SU-DHL-6 (cell line): Measurements from ENCODE around the gene TRIM23.

Experiments
- H2AFZ ChIP-seq: fragments of 200-600 bp; sonication (generic); 2 replicates; pipeline ENCODE4 v1.6.1; 2014; ENCODE audit warnings: low read depth, mild to moderate bottlenecking, moderate library complexity, mixed read lengths, antibody characterized with exemption, low read length; ENCODE audit not compliant: severe bottlenecking
- H3F3A ChIP-seq: fragments of 200-600 bp; shearing (Covaris generic); 2 replicates; pipeline ENCODE4 v1.6.0; 2016; ENCODE audit warnings: antibody characterized with exemption, mild to moderate bottlenecking; ENCODE audit not compliant: insufficient read depth
- H3K27ac ChIP-seq: fragments of 200-600 bp; sonication (generic); 2 replicates; pipeline ENCODE4 v1.5.1; 2016; ENCODE audit warnings: low read depth, mild to moderate bottlenecking, low read length, moderate library complexity, mixed read lengths
- H3K27me3 ChIP-seq: fragments of 200-600 bp; sonication (generic), shearing (Covaris generic); 2 replicates; pipeline ENCODE4 v1.6.0; 2014; ENCODE audit warnings: mild to moderate bottlenecking, low read length
- H3K36me3 ChIP-seq: fragments of 200-600 bp; sonication (generic); 2 replicates; pipeline ENCODE4 v1.6.1; 2014; ENCODE audit warnings: mild to moderate bottlenecking, low read length, mixed read lengths
- H3K4me2 ChIP-seq: fragments of 300-600, 200-600 bp; shearing (Covaris generic), sonication (generic); 2 replicates; pipeline ENCODE4 v1.6.0; 2014; ENCODE audit warnings: low read length, low read depth, mild to moderate bottlenecking; ENCODE audit not compliant: poor library complexity, severe bottlenecking
- H3K4me3 ChIP-seq: fragments of 200-600 bp; sonication (generic); 2 replicates; pipeline ENCODE4 v1.5.1; 2014; ENCODE audit warnings: antibody characterized with exemption, low read length, mild to moderate bottlenecking, mixed read lengths; ENCODE audit not compliant: insufficient read depth, poor library complexity, severe bottlenecking
- H3K79me2 ChIP-seq: fragments of 200-600 bp; sonication (generic); 2 replicates; pipeline ENCODE4 v1.6.1; 2014; ENCODE audit warnings: mild to moderate bottlenecking, low read length, moderate library complexity; ENCODE audit not compliant: insufficient read depth
- H3K9ac ChIP-seq: fragments of 200-600 bp; sonication (generic); 2 replicates; pipeline ENCODE4 v1.7.0; 2014; ENCODE audit warnings: mild to moderate bottlenecking, low read length
- H3K9me2 ChIP-seq: fragments of 200-600 bp; sonication (generic); replicated peaks from 2 replicates; pipeline ENCODE4 v1.6.1; 2014; ENCODE audit warnings: low read length; ENCODE audit not compliant: insufficient read depth
- H3K9me3 ChIP-seq: fragments of 200-600 bp; sonication (generic); 2 replicates; pipeline ENCODE4 v1.6.1; 2014; ENCODE audit warnings: low read length, mixed read lengths; ENCODE audit not compliant: insufficient read depth
- H4K20me1 ChIP-seq: fragments of 200-600 bp; sonication (generic); 2 replicates; pipeline ENCODE4 v1.6.1; 2014; ENCODE audit warnings: low read depth, mild to moderate bottlenecking, antibody characterized with exemption, low read length, moderate library complexity, mixed read lengths
- CTCF ChIP-seq: fragments of 200-600 bp; sonication (generic); IDR thresholded peaks from one replicate; pipeline ENCODE4 v1.5.1; 2017; ENCODE audit warnings: antibody characterized with exemption, mild to moderate bottlenecking, low read length, moderate library complexity; ENCODE audit not compliant: insufficient read depth, poor library complexity, severe bottlenecking
- EZH2phosphoT487 ChIP-seq: fragments of 200-600 bp; sonication (generic), shearing (Covaris generic); conservative IDR thresholded peaks from 2 replicates; pipeline ENCODE4 v1.6.1; 2018; ENCODE audit warnings: mild to moderate bottlenecking, antibody characterized with exemption, low read length, moderate library complexity, mixed read lengths

The TRIM23 gene

DNA sequence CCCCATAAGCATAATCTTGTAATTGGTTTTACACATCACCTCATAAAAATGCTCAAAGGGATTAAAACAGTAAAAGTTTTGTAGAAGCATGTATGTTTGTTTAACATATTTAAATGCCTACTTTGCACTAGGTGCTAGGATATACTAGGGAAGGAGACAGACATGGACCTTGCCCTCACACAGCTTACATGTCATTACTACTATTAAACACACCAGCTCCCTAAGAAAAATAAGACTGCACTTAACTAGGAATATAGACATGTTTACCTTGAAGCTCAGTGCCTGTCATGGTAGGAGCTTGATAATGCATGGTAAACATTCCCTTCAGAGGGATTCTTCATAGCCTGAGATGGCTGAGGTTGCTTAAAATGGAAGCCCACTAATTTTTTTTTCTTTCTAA lies 6.8 kb upstream of the TRIM23 start:
- Histone ChIP-seq H3K9me2 (no peaks in the 10 kb centered on the region), H3K36me3 (peaks cover 8% of the 10 kb centered on the region; the same call in 1 of the 2 replicates), H3K9me3 (no peaks in the 10 kb centered on the region), H3K4me2 (no peak overlapping the region), H3K9ac (no peak overlapping the region), H3K27me3 (no peaks in the 10 kb centered on the region), H3K27ac (no peak overlapping the region), H3K4me3 (no peak overlapping the region), H2AFZ (no peak overlapping the region), H3F3A (no peaks in the 10 kb centered on the region), H3K79me2 (peaks cover 74% of the 10 kb centered on the region), H4K20me1 (0 out of 2 replicates have a peak, but pooled peaks cover 4% of the 10 kb centered on the region)
- no peak for TF ChIP-seq EZH2phosphoT487
- TF ChIP-seq CTCF: no peak

DNA sequence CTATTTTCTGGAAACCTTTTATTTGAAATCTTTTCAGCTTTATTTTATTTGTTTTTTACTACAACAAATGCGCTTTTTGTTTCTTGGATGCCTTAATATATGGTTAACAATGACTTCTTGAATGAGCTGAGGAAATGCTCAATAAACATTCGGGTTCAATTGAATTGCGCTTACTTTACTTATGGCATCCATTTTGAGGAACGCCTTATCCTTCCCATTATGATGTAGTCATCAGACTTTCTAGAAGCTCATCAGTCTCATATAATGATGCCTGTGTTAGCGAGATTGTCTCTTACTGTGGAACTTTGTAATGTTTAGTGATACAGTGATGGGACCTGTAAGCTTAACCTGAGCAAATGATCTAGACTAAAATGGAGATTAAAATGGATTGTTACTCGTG lies 1.6 kb upstream of the TRIM23 start:
- H2AFZ ChIP-seq: no peak overlapping the region
- H3K4me2 ChIP-seq: peak overlapping the region; percentile 93
- H3K79me2 ChIP-seq: peaks cover 84% of the 10 kb centered on the region
- H3K4me3 ChIP-seq: peak overlapping the region; percentile 98
- H3K9ac ChIP-seq: peak overlapping the region; percentile 88
- TF ChIP-seq EZH2phosphoT487 (no peak), CTCF (no peak)
- H3K36me3 ChIP-seq: peaks cover 8% of the 10 kb centered on the region; the same call in 1 of the 2 replicates
- no peaks in the 10 kb centered on the region for H3K9me2 ChIP-seq
- H3K27me3 ChIP-seq: no peaks in the 10 kb centered on the region
- H3F3A ChIP-seq: no peaks in the 10 kb centered on the region
- H3K27ac ChIP-seq: no peak overlapping the region
- H4K20me1 ChIP-seq: no peaks in the 10 kb centered on the region; the same call in 1 of the 2 replicates
- no peaks in the 10 kb centered on the region for H3K9me3 ChIP-seq

DNA sequence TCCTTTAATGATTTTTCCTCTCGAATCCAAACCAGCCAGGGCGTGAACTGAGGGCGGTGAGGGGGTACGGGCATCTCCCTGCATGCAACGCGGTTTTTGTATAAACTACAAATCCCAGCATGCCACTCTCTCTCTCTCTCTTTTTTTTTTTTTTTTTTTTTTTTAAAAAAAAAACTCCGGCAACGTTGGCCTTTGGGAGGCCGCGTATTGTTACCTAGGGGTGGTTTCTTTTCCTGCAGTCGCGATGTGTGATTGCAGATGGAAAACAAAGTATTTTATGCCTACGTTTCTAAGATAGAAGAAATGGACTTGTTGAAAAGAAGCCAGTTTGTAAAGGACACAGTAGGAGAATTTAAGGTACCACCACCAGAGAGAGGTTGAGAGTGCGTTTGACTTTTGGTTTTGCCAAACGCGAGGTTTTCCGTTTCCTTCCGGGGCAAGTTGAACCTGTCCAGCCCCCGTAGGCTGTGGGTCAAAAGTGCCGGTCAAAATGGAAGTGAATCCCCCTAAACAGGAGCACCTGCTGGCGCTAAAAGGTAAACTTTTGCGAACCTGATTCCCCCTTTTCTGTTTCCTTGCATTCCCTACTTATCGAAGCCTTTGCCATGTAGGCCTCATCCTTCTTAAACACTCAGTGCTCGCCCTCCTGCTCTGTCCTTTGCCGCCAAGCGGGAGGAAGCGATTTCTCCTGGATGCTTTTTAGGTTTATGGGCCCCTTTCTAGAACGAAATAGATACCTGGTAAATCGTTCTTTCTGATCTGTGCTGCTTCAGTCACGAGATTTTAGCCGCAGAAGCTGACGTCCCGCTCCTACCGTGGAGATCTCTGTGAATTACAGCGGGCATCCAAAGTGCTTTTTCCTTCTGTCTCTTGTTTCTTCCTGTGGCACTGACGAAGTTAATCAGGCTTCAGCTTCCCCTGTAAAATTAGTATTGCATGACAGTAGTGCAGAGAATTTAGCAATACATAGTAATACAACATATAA lies 730 bp upstream of the TRIM23 start, which contains the start of the genes SHLD3 and TRAPPC13:
SHLD3 (plus strand) TSS at position 457 of the 985 bp plus-strand sequence. CDS start 4,561 bp downstream, outside the sequence.
TRAPPC13 (plus strand) TSS at position 457 of the 985 bp plus-strand sequence; CDS start at position 491, 34 bp downstream.
- Histone ChIP-seq H3K36me3 (peaks cover 4% of the 10 kb centered on the region; the same call in 1 of the 2 replicates), H3K4me2 (peak within 1 kb of the TSS; percentile 93), H3K27ac (peak within 1 kb of the TSS; percentile 80), H3K9ac (peak within 1 kb of the TSS; percentile 88), H3K4me3 (peak within 1 kb of the TSS; percentile 98), H3K9me2 (no peaks in the 10 kb centered on the region), H3F3A (no peaks in the 10 kb centered on the region), H2AFZ (peak within 1 kb of the TSS; percentile 81), H3K9me3 (no peaks in the 10 kb centered on the region), H3K27me3 (no peaks in the 10 kb centered on the region), H3K79me2 (peaks cover 75% of the 10 kb centered on the region), H4K20me1 (no peaks in the 10 kb centered on the region; the same call in 1 of the 2 replicates)
- TF ChIP-seq EZH2phosphoT487: no peak
- no peak for TF ChIP-seq CTCF
